Body of pancreas (tissue), 4 donors: ENCODE results near the gene UBA7. TPM values are rescaled to one million over a fixed set of nuclear protein-coding genes. Genes with fewer than 3 reads are reported as not detected.
A peak's percentile ranks its signal among the peaks of the same experiment; 100 is the strongest.
"Not testable (repeated sequence)": the region's sequence is repeated elsewhere in the genome, so short reads cannot be mapped to it uniquely, and the experiment has no call there.

Source experiments
- ATAC-seq: fragments of 150-250 bp; one replicate; pipeline ENCODE4 v1.9.1; 2016
- DNase-seq, 4 donors: peaks; one replicate each; pipeline ENCODE4 v3.0.0-alpha.2; 2019
- H3K27ac ChIP-seq, 4 donors: fragments of 200-600 bp; sonication (generic); 1 replicate in 3 of 4; 2 replicates in 1 of 4; pipeline versions ENCODE4 v1.5.1 to v1.6.1; 2016 to 2019; ENCODE audit warnings: mild to moderate bottlenecking in 1 of 4, mixed read lengths in 1 of 4, moderate library complexity in 1 of 4
- H3K27me3 ChIP-seq, 2 donors: fragments of 200-600 bp; sonication (generic); one replicate each; pipeline ENCODE4 v1.6.0; 2016; ENCODE audit warnings: mild to moderate bottlenecking in 1 of 2
- H3K36me3 ChIP-seq, 2 donors: fragments of 200-600 bp; sonication (generic); replicated peaks in 1 of 2; 2 replicates each; pipeline ENCODE4 v1.5.1; 2016; ENCODE audit warnings: low read depth in 2 of 2; ENCODE audit not compliant: insufficient read depth in 1 of 2
- H3K4me1 ChIP-seq: fragments of 200-600 bp; sonication (generic); one replicate; pipeline ENCODE4 v1.6.0; 2016
- H3K4me3 ChIP-seq, 2 donors: fragments of 200-600 bp; sonication (generic); 1 replicate in 1 of 2; 2 replicates in 1 of 2; pipeline ENCODE4 v1.5.1; 2016 to 2019
- H3K9me3 ChIP-seq, 3 donors: fragments of 200-600 bp; sonication (generic); 1 replicate in 2 of 3; 2 replicates in 1 of 3; pipeline ENCODE4 v1.5.1; 2016
- CTCF ChIP-seq, 7 experiments: fragments of 450-650 bp in 4 of 7; fragments of 200-600 bp in 3 of 7; sonication (generic) in 3 of 7; IDR thresholded peaks; one replicate each; pipeline ENCODE4 v1.5.1; 2016 to 2019; ENCODE audit warnings: antibody characterized with exemption in 7 of 7
- POLR2A ChIP-seq, 3 donors: fragments of 450-650 bp; IDR thresholded peaks; one replicate each; pipeline ENCODE4 v1.6.1; 2016; ENCODE audit warnings: antibody characterized with exemption in 3 of 3, mild to moderate bottlenecking in 2 of 3
- WGBS, 2 donors: methylation state at CpG; one replicate each; pipeline ENCODE4 v1.1.5; 2017; 5-methylcytosine and 5-hydroxymethylcytosine counted together
- intact Hi-C: fragments of 100-400 bp; cut with DNase I; formaldehyde crosslinking; loops from one replicate; pipeline ENCODE4 v1.15.1; 2023
- total RNA-seq, 2 donors: library from RNA; depleted of rRNA; stranded (reverse); fragments of >200 nt; gene quantifications; one replicate each; pipeline ENCODE4 v1.1.0, GENCODE V29; 2016

Gene UBA7
- total RNA-seq, 2 donors from 2014 or later, result 39.2 to 86.4 TPM

GRCh38 chr3:49831341-49831740 is 17.6 kb upstream of the UBA7 start:
- Histone ChIP-seq H3K9me3 (no peaks in the 10 kb centered on the region), H3K4me3 (no peak overlapping the region), H3K27ac (no peak overlapping the region), H3K4me1 (no peaks in the 10 kb centered on the region), H3K27me3 (no peaks in the 10 kb centered on the region), H3K36me3 (no peaks in the 10 kb centered on the region)
- 52 to 59% methylated on average over 3 of the region's 3 CpGs for WGBS, 2 donors
- intact Hi-C loops, result loop anchor here (10.0 kb wide), 1 partner anchor 127 kb away; no protein-coding TSS in a partner anchor
- no peak for TF ChIP-seq CTCF (IDR thresholded peaks at IDR 0.05)
- TF ChIP-seq POLR2A (IDR thresholded peaks at IDR 0.05), result no peak
- DNase-seq, result no peak
- no peak for ATAC-seq

GRCh38 chr3:49826016-49826415 is 12.3 kb upstream of the UBA7 start:
- Histone ChIP-seq H3K36me3 (no peaks in the 10 kb centered on the region), H3K27ac (no peak overlapping the region), H3K4me3 (no peak overlapping the region), H3K27me3 (no peaks in the 10 kb centered on the region), H3K9me3 (no peaks in the 10 kb centered on the region), H3K4me1 (no peaks in the 10 kb centered on the region)
- DNase-seq, result no peak
- no peak for ATAC-seq
- TF ChIP-seq POLR2A (IDR thresholded peaks at IDR 0.05) (no peak), CTCF (IDR thresholded peaks at IDR 0.05) (no peak)
- 80 to 88% methylated on average over 6 of the region's 6 CpGs for WGBS, 2 donors
- intact Hi-C loops, result no loop called here

GRCh38 chr3:49823131-49823530 is 9.4 kb upstream of the UBA7 start:
- ATAC-seq, H3K9me3 ChIP-seq, H3K27me3 ChIP-seq, H3K36me3 ChIP-seq, intact Hi-C loops, H3K4me3 ChIP-seq, H3K27ac ChIP-seq, H3K4me1 ChIP-seq, DNase-seq: not testable (repeated sequence)
- WGBS, 2 donors, result 63 to 90% methylated on average over 3 of the region's 3 CpGs

GRCh38 chr3:49812916-49813496 is 747 bp downstream of the UBA7 start:
- no peaks in the 10 kb centered on the region for H3K27me3 ChIP-seq
- DNase-seq (no peak), ATAC-seq (peak; percentile 16)
- peaks cover 21% of the 10 kb centered on the region for H3K4me1 ChIP-seq
- no peaks in the 10 kb centered on the region for H3K9me3 ChIP-seq
- H3K27ac ChIP-seq, result peak overlapping the region; percentile 4 to 80 (median 72)
- intact Hi-C loops, result no loop called here
- H3K36me3 ChIP-seq, result no peaks in the 10 kb centered on the region
- 37 to 43% methylated on average over 3 to 9 of the region's 9 CpGs for WGBS, 2 donors
- no peak overlapping the region for H3K4me3 ChIP-seq
- TF ChIP-seq POLR2A (IDR thresholded peaks at IDR 0.05), result no peak
- TF ChIP-seq CTCF (IDR thresholded peaks at IDR 0.05), result no peak

GRCh38 chr3:49807431-49808114 is 6.2 kb downstream of the UBA7 start:
- H3K27ac ChIP-seq, result peak overlapping the region in 1 of 4 donors; percentile 16
- WGBS, 2 donors, result 73 to 82% methylated on average over 9 to 13 of the region's 13 CpGs
- TF ChIP-seq POLR2A (IDR thresholded peaks at IDR 0.05) (no peak), CTCF (IDR thresholded peaks at IDR 0.05) (no peak)
- no peak overlapping the region for H3K4me3 ChIP-seq
- no peaks in the 10 kb centered on the region for H3K9me3 ChIP-seq
- no peak for DNase-seq
- no peaks in the 10 kb centered on the region for H3K36me3 ChIP-seq
- no peaks in the 10 kb centered on the region for H3K27me3 ChIP-seq
- no peak for ATAC-seq
- peaks cover 50% of the 10 kb centered on the region for H3K4me1 ChIP-seq
- intact Hi-C loops, result loop anchor here (5.0 kb wide), 1 partner anchor 100 kb away; no protein-coding TSS in a partner anchor
